ENCODE measurements around the gene PRKCG. TPM values are rescaled to one million over a fixed set of nuclear protein-coding genes. Genes with fewer than 3 reads are reported as not detected.
A peak's percentile ranks its signal among the peaks of the same experiment; 100 is the strongest.
"Not testable (repeated sequence)": the region's sequence is repeated elsewhere in the genome, so short reads cannot be mapped to it uniquely, and the experiment has no call there.

Gene PRKCG
- total and polyA plus RNA-seq, 7 donors, result 0.01 TPM; not detected in 6

GRCh38 chr19:53868892-53869804, 12.8 kb upstream of the PRKCG start:
- intact Hi-C loops (cut with DNase I), result no loop called here
- H3K9me3 ChIP-seq, result no peaks in the 10 kb centered on the region
- H3K27ac ChIP-seq, result peak overlapping the region; percentile 80
- peak overlapping the region; percentile 73 for H3K4me3 ChIP-seq
- peak; percentile 23 for TF ChIP-seq CTCF (IDR thresholded peaks at IDR 0.05)
- peaks cover 0 to 32% (median 1%) of the 10 kb centered on the region in 3 donors for H3K27me3 ChIP-seq (ENCODE audit: insufficient read depth in 3 of 3, low read length in 2 of 3)
- WGBS, 3 donors, result 0 to 2% (median 1%) methylated on average over 40 to 75 of the region's 75 CpGs
- DNase-seq (peak; percentile 89 to 93), ATAC-seq (peak; percentile 51 to 60 (median 57))
- H3K4me1 ChIP-seq, result no peaks in the 10 kb centered on the region
- H3K36me3 ChIP-seq (ENCODE audit: insufficient read depth in 1 of 2, low read depth in 1 of 2), result peaks cover 0 to 8% of the 10 kb centered on the region in 2 donors

GRCh38 chr19:53869805-53870484, 12.1 kb upstream of the PRKCG start:
- peaks cover 0 to 12% of the 10 kb centered on the region in 2 donors for H3K36me3 ChIP-seq (ENCODE audit: insufficient read depth in 1 of 2, low read depth in 1 of 2)
- ATAC-seq; H3K9me3 ChIP-seq; intact Hi-C loops (cut with DNase I); H3K4me1 ChIP-seq: not testable (repeated sequence)
- H3K4me3 ChIP-seq, result peak overlapping the region; percentile 73
- peak in 1 of 2 donors; percentile 56 for DNase-seq
- 5 to 14% (median 12%) methylated on average over 18 to 24 of the region's 24 CpGs for WGBS, 3 donors
- peak overlapping the region; percentile 80 for H3K27ac ChIP-seq
- H3K27me3 ChIP-seq (ENCODE audit: insufficient read depth in 3 of 3, low read length in 2 of 3), result peaks cover 0 to 32% (median 1%) of the 10 kb centered on the region in 3 donors

- 50 to 67% (median 62%) methylated on average over 5 of the region's 5 CpGs for WGBS, 3 donors
- H3K36me3 ChIP-seq (ENCODE audit: insufficient read depth in 1 of 2, low read depth in 1 of 2), result peaks cover 0 to 12% of the 10 kb centered on the region in 2 donors
- TF ChIP-seq CTCF (IDR thresholded peaks at IDR 0.05), result no peak
- DNase-seq, result no peak
- intact Hi-C loops (cut with DNase I), result no loop called here
- no peaks in the 10 kb centered on the region for H3K9me3 ChIP-seq
- H3K27ac ChIP-seq, result no peak overlapping the region
- H3K4me1 ChIP-seq, result no peaks in the 10 kb centered on the region
- H3K4me3 ChIP-seq, result peak overlapping the region; percentile 25
- H3K27me3 ChIP-seq (ENCODE audit: insufficient read depth in 3 of 3, low read length in 2 of 3), result peaks cover 0 to 27% (median 1%) of the 10 kb centered on the region in 3 donors
- ATAC-seq, result no peak
Measured at GRCh38 chr19:53870485-53870844, 11.5 kb upstream of the PRKCG start.

- H3K4me3 ChIP-seq, result no peak overlapping the region
- DNase-seq (no peak), ATAC-seq (no peak)
- 53 to 54% (median 54%) methylated on average over 7 of the region's 7 CpGs for WGBS, 3 donors
- peaks cover 0 to 17% (median 1%) of the 10 kb centered on the region in 3 donors for H3K27me3 ChIP-seq (ENCODE audit: insufficient read depth in 3 of 3, low read length in 2 of 3)
- H3K36me3 ChIP-seq (ENCODE audit: insufficient read depth in 1 of 2, low read depth in 1 of 2), result peaks cover 0 to 17% of the 10 kb centered on the region in 2 donors
- TF ChIP-seq CTCF (IDR thresholded peaks at IDR 0.05), result no peak
- H3K27ac ChIP-seq, result no peak overlapping the region
- no peaks in the 10 kb centered on the region for H3K9me3 ChIP-seq
- intact Hi-C loops (cut with DNase I), result no loop called here
- no peaks in the 10 kb centered on the region for H3K4me1 ChIP-seq
Measured at GRCh38 chr19:53871454-53871853, 10.5 kb upstream of the PRKCG start.

GRCh38 chr19:53872762-53873161, 9.2 kb upstream of the PRKCG start:
- DNase-seq (peak in 1 of 2 donors; percentile 31), ATAC-seq (no peak)
- H3K27me3 ChIP-seq (ENCODE audit: insufficient read depth in 3 of 3, low read length in 2 of 3), result peaks cover 0 to 10% (median 0%) of the 10 kb centered on the region in 3 donors
- peaks cover 0 to 17% of the 10 kb centered on the region in 2 donors for H3K36me3 ChIP-seq (ENCODE audit: insufficient read depth in 1 of 2, low read depth in 1 of 2)
- H3K4me3 ChIP-seq, result no peak overlapping the region
- no peak overlapping the region for H3K27ac ChIP-seq
- H3K9me3 ChIP-seq, result no peaks in the 10 kb centered on the region
- H3K4me1 ChIP-seq, result no peaks in the 10 kb centered on the region
- no peak for TF ChIP-seq CTCF (IDR thresholded peaks at IDR 0.05)
- intact Hi-C loops (cut with DNase I), result no loop called here
- 64 to 68% (median 67%) methylated on average over 6 of the region's 6 CpGs for WGBS, 3 donors
